ENCODE data around the gene MICB. TPM values are rescaled to one million over a fixed set of nuclear protein-coding genes. Genes with fewer than 3 reads are reported as not detected.
"Not testable (repeated sequence)": the region's sequence is repeated elsewhere in the genome, so short reads cannot be mapped to it uniquely, and the experiment has no call there.

Gene MICB
- total and polyA plus RNA-seq, 9 of the 15 experiments (the other 6 are each of a cell fraction or from before 2014, with no cell fraction given) = 13.3 to 34.5 (median 19.8) TPM

DNA sequence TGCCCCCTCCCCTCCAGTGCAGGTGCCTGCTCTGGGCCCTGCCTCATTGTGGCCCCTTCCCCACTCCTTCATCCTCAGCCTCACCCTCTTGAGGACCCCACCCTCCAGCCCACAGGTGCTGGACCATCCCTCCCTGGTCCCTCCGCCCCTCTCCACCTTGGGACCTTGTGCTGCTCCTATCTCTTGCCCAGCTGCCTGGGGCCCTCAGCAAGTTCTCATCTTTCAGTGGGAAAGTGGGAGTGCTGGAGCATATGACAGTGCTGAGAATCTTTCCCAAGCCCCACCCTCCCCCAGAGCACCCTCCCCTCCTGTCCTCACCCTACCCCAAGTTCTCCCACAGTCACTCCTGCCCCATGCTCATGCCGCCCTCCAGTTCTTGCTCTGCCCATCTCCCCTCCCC, 1.7 kb downstream of the MICB start:
- WGBS (ENCODE audit: insufficient coverage, low coverage, missing lambda C conversion rate) = no CpG with 5 or more reads among the region's 2 CpGs
- peaks cover 27 to 33% of the 10 kb centered on the region in 2 experiments for H3K4me1 ChIP-seq (replicated peaks in 1 of 2; ENCODE audit: control insufficient read depth in 2 of 2, insufficient read depth in 2 of 2, low read length in 2 of 2)
- in situ Hi-C loops (cut with MboI) = loop anchor here (5.0 kb wide), 1 partner anchor 33 kb away; no protein-coding TSS in a partner anchor
- H3K9me3 ChIP-seq (replicated peaks; ENCODE audit: control insufficient read depth, insufficient read depth, low read depth, low read length); H4K20me1 ChIP-seq (replicated peaks; ENCODE audit: control insufficient read depth, insufficient read depth, low read length); BruUV-seq (replicated peaks); H3K4me3 ChIP-seq; FAIRE-seq; CTCF ChIA-PET (ENCODE audit: low intra/inter-chr PET ratio); H3K4me2 ChIP-seq (ENCODE audit: insufficient read depth, low read length); ATAC-seq; H3K27ac ChIP-seq (ENCODE audit: extremely low read depth, low read depth, low read length); H2AFZ ChIP-seq (ENCODE audit: low read depth, low read length); H3K27me3 ChIP-seq (ENCODE audit: control insufficient read depth in 2 of 2, insufficient read depth in 2 of 2, low read length in 2 of 2); intact Hi-C loops (cut with micrococcal nuclease); H3K36me3 ChIP-seq (ENCODE audit: control insufficient read depth, insufficient read depth, low read length); H3K9me1 ChIP-seq (ENCODE audit: control insufficient read depth, insufficient read depth, low read length): not testable (repeated sequence)
- H3K79me2 ChIP-seq (ENCODE audit: control insufficient read depth, insufficient read depth, low read length) = peaks cover 42% of the 10 kb centered on the region
- DNase-seq (ENCODE audit: extremely low read depth in 1 of 4, low spot score in 3 of 4) = peak in 1 of 4 experiments; percentile 36
- peak overlapping the region in 1 of 2 experiments; percentile 85; a peak in 1 of 4 replicates for H3K9ac ChIP-seq (ENCODE audit: insufficient read depth in 1 of 2, low read depth in 2 of 2, low read length in 2 of 2)
- POLR2A ChIA-PET = interaction anchor here (2.5 kb wide), 1 partner anchor 41 kb away, joined by 23 read pairs; the partner anchor contains the start of gene DDX39B

DNA sequence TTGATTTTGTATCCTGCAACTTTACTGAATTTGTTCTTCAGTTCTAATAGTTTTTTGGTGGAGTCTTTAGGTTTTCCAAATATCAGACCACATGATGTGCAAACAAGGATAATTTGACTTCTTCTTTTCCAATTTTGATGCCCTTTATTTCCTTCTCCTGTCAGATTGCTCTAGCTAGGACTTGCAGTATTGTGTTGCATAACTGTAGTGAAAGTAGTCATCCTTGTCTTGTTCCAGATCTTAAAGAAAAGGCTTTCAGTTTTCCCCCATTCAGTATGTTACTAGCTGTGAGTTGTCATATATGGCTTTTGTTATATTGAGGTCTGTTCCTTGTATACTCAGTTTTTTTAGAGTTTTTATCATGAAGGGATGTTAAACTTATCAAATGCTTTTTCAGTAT, 4.6 kb downstream of the MICB start:
- Histone ChIP-seq H3K4me2 (ENCODE audit: insufficient read depth, low read length) (no peak overlapping the region), H3K9me1 (ENCODE audit: control insufficient read depth, insufficient read depth, low read length) (no peaks in the 10 kb centered on the region), H3K27ac (ENCODE audit: extremely low read depth, low read depth, low read length) (no peak overlapping the region), H3K36me3 (ENCODE audit: control insufficient read depth, insufficient read depth, low read length) (peaks cover 22% of the 10 kb centered on the region; the same call in 2 of the 3 replicates), H3K4me3 (no peak overlapping the region), H4K20me1 (replicated peaks; ENCODE audit: control insufficient read depth, insufficient read depth, low read length) (peaks cover 7% of the 10 kb centered on the region; the same call in 1 of the 2 replicates), H3K27me3 (ENCODE audit: control insufficient read depth in 2 of 2, insufficient read depth in 2 of 2, low read length in 2 of 2) (no peaks in the 10 kb centered on the region), H3K9ac (ENCODE audit: insufficient read depth in 1 of 2, low read depth in 2 of 2, low read length in 2 of 2) (no peak overlapping the region), H2AFZ (ENCODE audit: low read depth, low read length) (no peak overlapping the region), H3K4me1 (replicated peaks in 1 of 2; ENCODE audit: control insufficient read depth in 2 of 2, insufficient read depth in 2 of 2, low read length in 2 of 2) (peaks cover 10 to 21% of the 10 kb centered on the region in 2 experiments), H3K79me2 (ENCODE audit: control insufficient read depth, insufficient read depth, low read length) (peaks cover 34% of the 10 kb centered on the region), H3K9me3 (replicated peaks; ENCODE audit: control insufficient read depth, insufficient read depth, low read depth, low read length) (no peaks in the 10 kb centered on the region)
- BruUV-seq (replicated peaks) = no TSS peak
- TF ChIP-seq ARID2 (IDR thresholded peaks at IDR 0.05) (no peak), ZNF584 (CRISPR knock-in tag; IDR thresholded peaks at IDR 0.05; ENCODE audit: low read depth) (no peak), ZNF121 (CRISPR knock-in tag; conservative IDR thresholded peaks at IDR 0.05) (no peak), PRPF4 (IDR thresholded peaks at IDR 0.05; ENCODE audit: insufficient read depth, low read depth, low read length, poor library complexity, severe bottlenecking) (no peak), ZNF830 (CRISPR knock-in tag; IDR thresholded peaks at IDR 0.05) (no peak), SMAD1 (IDR thresholded peaks at IDR 0.05; ENCODE audit: low read depth, low read length, partially characterized antibody) (no peak), JUNB (CRISPR knock-in tag; conservative IDR thresholded peaks at IDR 0.05) (no peak), CREBBP (IDR thresholded peaks at IDR 0.05; ENCODE audit: low read depth, low read length) (no peak), ZKSCAN1 (IDR thresholded peaks at IDR 0.05; ENCODE audit: low read depth, low read length) (no peak), NCOR1 (IDR thresholded peaks at IDR 0.05) (no peak), ZC3H4 (CRISPR knock-in tag; IDR thresholded peaks at IDR 0.05; ENCODE audit: borderline replicate concordance) (no peak), ZNF253 (CRISPR knock-in tag; conservative IDR thresholded peaks at IDR 0.05) (no peak)
- DNase-seq (ENCODE audit: extremely low read depth in 1 of 4, low spot score in 3 of 4) = no peak
- no peak for ATAC-seq
- peak; percentile 44 for FAIRE-seq
- intact Hi-C loops (cut with micrococcal nuclease) = no loop called here
- in situ Hi-C loops (cut with MboI) = no loop called here
- CTCF ChIA-PET (ENCODE audit: low intra/inter-chr PET ratio) = no interaction called here
- POLR2A ChIA-PET = interaction anchor here (1.4 kb wide), 1 partner anchor 15 kb away, joined by 4 read pairs; no protein-coding TSS in a partner anchor

DNA sequence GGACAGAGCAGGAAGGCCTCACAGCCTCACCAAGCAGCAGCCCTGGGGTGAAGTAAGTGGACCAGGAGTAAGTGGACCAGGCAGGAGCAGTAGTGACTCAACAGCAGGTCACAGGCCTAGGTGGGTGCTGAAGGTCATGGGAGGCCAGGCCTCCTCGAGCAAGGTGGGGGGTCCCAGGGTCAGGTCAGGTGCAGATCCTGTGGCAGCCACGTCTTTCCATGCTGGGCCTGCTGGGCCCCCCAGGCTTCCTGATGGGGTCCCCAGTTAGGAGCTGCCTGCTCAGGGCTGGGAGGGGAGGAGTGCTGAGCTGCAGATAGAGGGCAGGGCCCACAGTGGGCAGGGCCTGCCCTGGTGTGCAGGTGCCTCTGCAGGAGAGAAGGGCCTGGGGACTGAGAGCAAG, 11.1 kb downstream of the MICB start:
- in situ Hi-C loops (cut with MboI); H3K4me1 ChIP-seq (replicated peaks in 1 of 2; ENCODE audit: control insufficient read depth in 2 of 2, insufficient read depth in 2 of 2, low read length in 2 of 2); intact Hi-C loops (cut with micrococcal nuclease); H3K9me3 ChIP-seq (replicated peaks; ENCODE audit: control insufficient read depth, insufficient read depth, low read depth, low read length); H4K20me1 ChIP-seq (replicated peaks; ENCODE audit: control insufficient read depth, insufficient read depth, low read length); H3K4me3 ChIP-seq; H3K79me2 ChIP-seq (ENCODE audit: control insufficient read depth, insufficient read depth, low read length); H3K9me1 ChIP-seq (ENCODE audit: control insufficient read depth, insufficient read depth, low read length); H3K27me3 ChIP-seq (ENCODE audit: control insufficient read depth in 2 of 2, insufficient read depth in 2 of 2, low read length in 2 of 2); BruUV-seq (replicated peaks); H3K4me2 ChIP-seq (ENCODE audit: insufficient read depth, low read length); FAIRE-seq; H3K9ac ChIP-seq (ENCODE audit: insufficient read depth in 1 of 2, low read depth in 2 of 2, low read length in 2 of 2); CTCF ChIA-PET (ENCODE audit: low intra/inter-chr PET ratio); DNase-seq (ENCODE audit: extremely low read depth in 1 of 4, low spot score in 3 of 4); H3K27ac ChIP-seq (ENCODE audit: extremely low read depth, low read depth, low read length); H2AFZ ChIP-seq (ENCODE audit: low read depth, low read length): not testable (repeated sequence)
- peaks cover 51% of the 10 kb centered on the region for H3K36me3 ChIP-seq (ENCODE audit: control insufficient read depth, insufficient read depth, low read length)
- ATAC-seq = 0 out of 3 replicates have a peak, but pooled peaks have one; percentile 11
- POLR2A ChIA-PET = interaction anchor here (0.6 to 0.9 kb wide), 2 partner anchors 113 to 415 kb away, joined by 3 to 4 read pairs; no protein-coding TSS in a partner anchor
- WGBS (ENCODE audit: insufficient coverage, low coverage, missing lambda C conversion rate) = 38% methylated on average over 2 of the region's 2 CpGs

Measured in K562 (cell line).